Measurements from ENCODE around the gene TTL. TPM values are rescaled to one million over a fixed set of nuclear protein-coding genes. Genes with fewer than 3 reads are reported as not detected.
"Not testable (repeated sequence)": the region's sequence is repeated elsewhere in the genome, so short reads cannot be mapped to it uniquely, and the experiment has no call there.

Gene TTL
- total RNA-seq (2014; rRNA removed; shearing (Covaris generic)) (68.4 and 69.7 TPM in 2 replicates), polyA plus RNA-seq (2016; fragmentation: Nextera tagmentation; extraction: Ambion mirVana) (11.1 and 11.5 TPM in 2 replicates)

- H3K79me2 ChIP-seq (ENCODE audit: insufficient read depth): peaks cover 42% of the 10 kb centered on the region
- peak within 1 kb of the TSS; percentile 94 for H3K27ac ChIP-seq
- TF ChIP-seq EZH2 (IDR thresholded peaks at IDR 0.05; ENCODE audit: insufficient read depth, poor library complexity, severe bottlenecking) (no peak), EZH2phosphoT487 (IDR thresholded peaks at IDR 0.05; ENCODE audit: insufficient read depth, low read depth) (no peak)
- H3K9ac ChIP-seq: peak within 1 kb of the TSS; percentile 90
- in situ Hi-C loops (cut with MboI): no loop called here
- H3K36me3 ChIP-seq (ENCODE audit: low read depth): no peaks in the 10 kb centered on the region
- no peaks in the 10 kb centered on the region for H3K27me3 ChIP-seq (replicated peaks; ENCODE audit: insufficient read depth)
- no peaks in the 10 kb centered on the region for H3K9me2 ChIP-seq (ENCODE audit: insufficient read depth)
- peaks cover 19% of the 10 kb centered on the region for H3F3A ChIP-seq (ENCODE audit: insufficient read depth)
- H4K20me1 ChIP-seq (ENCODE audit: insufficient read depth): no peaks in the 10 kb centered on the region
- peak; percentile 90 for DNase-seq
- no peaks in the 10 kb centered on the region for H3K9me3 ChIP-seq (ENCODE audit: low read depth)
- H2AFZ ChIP-seq: peak within 1 kb of the TSS; percentile 87
- 1 to 2% methylated on average over 26 to 53 of the region's 82 CpGs for WGBS, 2 experiments (ENCODE audit: low coverage in 1 of 2, low lambda C conversion rate in 2 of 2, missing lambda C conversion rate in 2 of 2)
- peak within 1 kb of the TSS; percentile 93 for H3K4me2 ChIP-seq (ENCODE audit: unreplicated experiment)
- H3K4me3 ChIP-seq: peak within 1 kb of the TSS; percentile 93
- peaks cover 14% of the 10 kb centered on the region for H3K4me1 ChIP-seq (ENCODE audit: insufficient read depth)
Measured at GRCh38 chr2:112481528-112482233, at the start of gene TTL. TTL (plus strand) TSS chr2:112482156; CDS start chr2:112482345, 189 bp downstream.

GRCh38 chr2:112432390-112432734 is 49.6 kb upstream of the TTL start:
- H3K4me1 ChIP-seq (ENCODE audit: insufficient read depth); H3K9me3 ChIP-seq (ENCODE audit: low read depth); H3K36me3 ChIP-seq (ENCODE audit: low read depth); H3F3A ChIP-seq (ENCODE audit: insufficient read depth); H4K20me1 ChIP-seq (ENCODE audit: insufficient read depth); DNase-seq; H3K27me3 ChIP-seq (replicated peaks; ENCODE audit: insufficient read depth); H3K9me2 ChIP-seq (ENCODE audit: insufficient read depth): not testable (repeated sequence)
- peak overlapping the region; percentile 69 for H3K4me2 ChIP-seq (ENCODE audit: unreplicated experiment)
- peaks cover 38% of the 10 kb centered on the region for H3K79me2 ChIP-seq (ENCODE audit: insufficient read depth)
- in situ Hi-C loops (cut with MboI): loop anchor here (25.0 kb wide), 1 partner anchor 545 kb away; the partner anchor contains the start of genes ANAPC1 and MERTK
- H3K9ac ChIP-seq: peak overlapping the region; percentile 80
- 1% methylated on average over 18 to 20 of the region's 22 CpGs for WGBS, 2 experiments (ENCODE audit: low coverage in 1 of 2, low lambda C conversion rate in 2 of 2, missing lambda C conversion rate in 2 of 2)
- H3K4me3 ChIP-seq: peak overlapping the region; percentile 76
- peak overlapping the region; percentile 79 for H2AFZ ChIP-seq
- peak overlapping the region; percentile 67 for H3K27ac ChIP-seq

GRCh38 chr2:112432735-112433479 is 49.0 kb upstream of the TTL start:
- Histone ChIP-seq H3K4me2 (ENCODE audit: unreplicated experiment) (peak overlapping the region; percentile 69), H2AFZ (peak overlapping the region; percentile 79), H3K27ac (peak overlapping the region; percentile 67), H3K9ac (peak overlapping the region; percentile 80), H3K4me3 (peak overlapping the region; percentile 76), H3K79me2 (ENCODE audit: insufficient read depth) (peaks cover 35% of the 10 kb centered on the region)
- not testable (repeated sequence) for H3K9me3 ChIP-seq (ENCODE audit: low read depth); H4K20me1 ChIP-seq (ENCODE audit: insufficient read depth); H3K27me3 ChIP-seq (replicated peaks; ENCODE audit: insufficient read depth); H3K4me1 ChIP-seq (ENCODE audit: insufficient read depth); H3F3A ChIP-seq (ENCODE audit: insufficient read depth); H3K36me3 ChIP-seq (ENCODE audit: low read depth); H3K9me2 ChIP-seq (ENCODE audit: insufficient read depth)
- in situ Hi-C loops (cut with MboI): loop anchor here (25.0 kb wide), 1 partner anchor 546 kb away; the partner anchor contains the start of genes ANAPC1 and MERTK
- DNase-seq: peak; percentile 50
- 1 to 2% methylated on average over 14 to 37 of the region's 98 CpGs for WGBS, 2 experiments (ENCODE audit: low coverage in 1 of 2, low lambda C conversion rate in 2 of 2, missing lambda C conversion rate in 2 of 2)

GRCh38 chr2:112433480-112433879 is 48.5 kb upstream of the TTL start, which contains the start of gene RGPD8:
RGPD8 (minus strand) TSS chr2:112433645; CDS start chr2:112433453, 192 bp downstream.
- peaks cover 34% of the 10 kb centered on the region for H3K79me2 ChIP-seq (ENCODE audit: insufficient read depth)
- in situ Hi-C loops (cut with MboI): loop anchor here (25.0 kb wide), 1 partner anchor 546 kb away; the partner anchor contains the start of genes ANAPC1 and MERTK
- not testable (repeated sequence) for H3F3A ChIP-seq (ENCODE audit: insufficient read depth); H3K9me2 ChIP-seq (ENCODE audit: insufficient read depth); H4K20me1 ChIP-seq (ENCODE audit: insufficient read depth); H3K27me3 ChIP-seq (replicated peaks; ENCODE audit: insufficient read depth); H3K36me3 ChIP-seq (ENCODE audit: low read depth); H3K9me3 ChIP-seq (ENCODE audit: low read depth); H3K4me1 ChIP-seq (ENCODE audit: insufficient read depth)
- H3K4me3 ChIP-seq: peak within 1 kb of the TSS; percentile 76
- peak within 1 kb of the TSS; percentile 69 for H3K4me2 ChIP-seq (ENCODE audit: unreplicated experiment)
- peak within 1 kb of the TSS; percentile 79 for H2AFZ ChIP-seq
- peak; percentile 81 for DNase-seq
- peak within 1 kb of the TSS; percentile 67 for H3K27ac ChIP-seq
- H3K9ac ChIP-seq: peak within 1 kb of the TSS; percentile 80
- 0 to 1% methylated on average over 8 to 9 of the region's 26 CpGs for WGBS, 2 experiments (ENCODE audit: low coverage in 1 of 2, low lambda C conversion rate in 2 of 2, missing lambda C conversion rate in 2 of 2)
